ENCODE results near the gene MPZL2.

- no peak for TF ChIP-seq EZH2 (IDR thresholded peaks at IDR 0.05; ENCODE audit: borderline replicate concordance, low read length)
- no peak for TF ChIP-seq CTCF (conservative IDR thresholded peaks at IDR 0.05 in 1 of 2, IDR thresholded peaks at IDR 0.05 in 1 of 2; ENCODE audit: extremely low read depth in 1 of 2, insufficient read depth in 1 of 2, low read depth in 1 of 2, low read length in 2 of 2)
These were observed 22.4 kb downstream of the MPZL2 start for GRCh38 chr11:118241764-118242098.
